NCI-H1436 (cell line): ENCODE results near the gene NRF1.
"Not testable (repeated sequence)": the region's sequence is repeated elsewhere in the genome, so short reads cannot be mapped to it uniquely, and the experiment has no call there.

Experiments used
- DNase-seq: peaks from one replicate; lab custom pipeline; 2025; lab: John Stamatoyannopoulos, UW

Gene NRF1

GRCh38 chr7:129649128-129649690 lies 37.7 kb downstream of the NRF1 start:
- DNase-seq: no peak

DNA sequence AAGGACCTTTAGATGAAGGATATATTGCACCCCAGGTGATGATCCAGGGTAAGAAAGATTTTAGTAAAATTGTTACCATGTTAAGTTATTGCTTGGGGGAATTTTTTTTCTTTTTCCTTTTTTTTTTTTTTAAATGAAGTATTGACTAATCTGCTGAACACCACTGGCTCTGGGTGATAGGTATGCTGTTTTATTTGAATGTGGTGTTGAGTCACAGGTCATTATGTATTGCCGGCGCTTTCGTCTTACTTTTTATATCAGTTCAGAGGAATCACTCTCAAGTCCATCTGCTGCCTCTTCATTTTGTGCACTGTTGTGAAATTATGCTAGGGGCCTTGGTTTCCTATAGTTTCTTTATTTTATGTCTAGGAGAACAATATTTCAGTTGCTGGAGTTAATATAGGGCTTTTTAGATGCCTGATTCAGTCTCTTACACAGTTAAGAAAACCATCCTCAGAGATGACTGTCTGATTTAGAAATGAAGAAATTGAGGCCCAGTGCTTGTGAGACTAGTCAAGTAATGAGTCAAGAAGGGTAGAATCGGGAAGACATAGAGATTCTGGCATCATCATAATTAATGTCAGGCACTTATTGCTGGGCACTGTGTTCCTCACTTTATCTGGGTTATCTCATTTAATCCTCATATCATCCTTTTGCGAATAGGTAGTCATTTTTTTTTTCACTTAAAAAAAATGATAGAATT lies 38.7 kb downstream of the NRF1 start:
- DNase-seq: no peak

DNA sequence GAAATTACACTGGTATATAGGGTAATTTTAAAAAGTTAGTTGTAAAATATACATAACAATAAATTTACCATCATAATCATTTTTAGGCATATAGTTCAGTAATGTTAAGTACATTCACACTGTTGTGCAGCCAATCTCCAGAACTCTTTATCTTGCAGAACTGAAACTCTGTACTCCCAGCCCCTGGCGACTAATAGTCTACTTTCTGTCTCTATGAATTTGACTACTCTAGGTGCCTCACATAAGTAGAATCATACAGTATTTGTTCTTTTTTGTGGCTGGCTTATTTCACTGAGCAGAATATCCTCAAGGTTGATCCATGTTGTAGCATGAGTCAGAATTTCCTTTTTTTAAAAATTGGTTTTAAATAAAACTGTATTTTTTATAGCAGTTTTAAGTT lies 41.4 kb downstream of the NRF1 start:
- no peak for DNase-seq

DNA sequence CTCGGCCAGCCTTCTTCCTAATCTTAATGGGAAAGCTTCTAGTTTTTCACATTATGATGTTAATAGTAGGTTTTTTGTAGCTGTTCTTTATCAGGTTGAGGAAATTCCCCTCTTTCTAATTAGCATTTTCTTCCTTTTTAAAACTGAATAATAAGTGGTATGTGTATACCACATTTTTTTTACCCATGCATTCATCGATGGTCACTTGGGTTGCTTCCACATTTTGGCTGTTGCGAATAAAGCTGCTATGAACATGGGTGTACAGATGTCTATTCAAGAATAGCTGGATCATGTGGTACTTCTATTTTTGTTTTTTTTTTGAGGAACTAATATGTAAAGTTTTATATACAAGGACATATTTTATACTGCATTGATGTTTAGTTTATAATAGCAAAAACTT lies 44.3 kb downstream of the NRF1 start:
- DNase-seq: no peak

DNA sequence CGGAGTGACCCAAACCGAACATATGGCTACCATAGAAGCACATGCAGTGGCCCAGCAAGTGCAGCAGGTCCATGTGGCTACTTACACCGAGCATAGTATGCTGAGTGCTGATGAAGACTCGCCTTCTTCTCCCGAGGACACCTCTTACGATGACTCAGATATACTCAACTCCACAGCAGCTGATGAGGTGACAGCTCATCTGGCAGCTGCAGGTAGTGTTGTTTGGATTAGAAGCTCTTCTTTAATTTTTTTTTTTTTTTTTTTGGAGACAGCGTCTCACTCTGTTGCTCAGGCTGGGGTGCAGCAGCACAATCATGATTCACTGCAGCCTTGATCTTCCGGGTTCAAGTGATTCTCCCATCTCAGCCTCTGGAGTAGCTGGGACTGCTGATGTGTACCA lies 45.8 kb downstream of the NRF1 start:
- no peak for DNase-seq

GRCh38 chr7:129659907-129660306 lies 48.4 kb downstream of the NRF1 start:
- DNase-seq: not testable (repeated sequence)

GRCh38 chr7:129661645-129662182 lies 50.2 kb downstream of the NRF1 start:
- no peak for DNase-seq

DNA sequence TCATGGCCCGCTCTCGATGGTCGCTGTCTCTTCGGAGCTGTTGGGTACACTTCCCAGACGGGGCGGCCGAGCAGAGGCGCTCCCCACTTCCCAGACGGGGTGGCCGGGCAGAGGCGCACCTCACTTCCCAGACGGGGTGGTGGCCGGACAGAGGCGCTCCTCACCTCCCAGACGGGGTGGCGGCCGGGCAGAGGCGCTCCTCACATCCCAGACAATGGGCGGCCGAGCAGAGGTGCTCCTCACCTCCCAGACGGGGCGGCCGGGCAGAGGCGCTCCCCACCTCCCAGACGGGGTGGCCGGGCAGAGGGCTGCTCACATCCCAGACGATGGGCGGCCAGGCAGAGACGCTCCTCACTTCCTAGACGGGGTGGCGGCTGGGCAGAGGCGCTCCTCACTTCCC lies 51.7 kb downstream of the NRF1 start:
- DNase-seq: not testable (repeated sequence)

GRCh38 chr7:129664029-129665012 lies 52.8 kb downstream of the NRF1 start:
- DNase-seq: peak; percentile 44

- no peak for DNase-seq
Observed at GRCh38 chr7:129665013-129665401, 53.5 kb downstream of the NRF1 start.

GRCh38 chr7:129667116-129667515 lies 55.6 kb downstream of the NRF1 start:
- no peak for DNase-seq

DNA sequence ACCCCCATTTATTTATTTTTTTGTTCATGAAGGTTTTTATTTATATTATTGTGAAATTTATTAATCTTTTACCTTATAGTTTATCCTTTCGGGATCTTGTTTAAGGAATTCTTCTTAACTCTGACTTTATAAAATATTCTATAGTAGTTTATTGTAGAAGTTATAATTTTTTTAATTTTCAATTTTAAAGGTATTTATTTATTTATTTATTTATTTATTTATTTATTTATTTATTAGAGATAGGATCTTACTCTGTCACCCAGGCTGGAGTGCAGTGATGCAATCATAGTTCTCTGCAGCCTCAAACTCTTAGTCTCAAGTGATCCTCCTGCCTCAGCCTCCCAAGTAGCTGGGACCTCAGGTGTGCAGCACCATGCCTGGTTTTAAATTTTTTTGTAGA lies 56.0 kb downstream of the NRF1 start:
- DNase-seq: no peak

DNA sequence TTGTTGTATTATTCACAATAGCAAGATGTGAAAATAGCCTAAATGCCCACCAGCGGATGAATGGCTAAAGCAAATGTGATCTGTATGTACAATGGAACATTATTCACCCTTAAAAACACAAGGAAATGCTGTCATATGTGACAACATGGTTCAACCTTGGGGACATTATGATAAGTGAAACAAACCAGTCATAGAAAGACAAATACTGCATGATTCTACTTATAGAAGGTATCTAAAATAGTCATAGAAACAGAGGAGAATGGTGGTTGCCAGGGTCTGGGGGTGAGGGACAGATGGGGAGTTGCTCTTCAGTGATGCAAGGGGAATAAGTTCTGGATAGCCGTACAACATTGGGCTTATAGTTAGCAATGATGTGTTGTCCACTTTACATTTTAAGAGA lies 58.4 kb downstream of the NRF1 start:
- DNase-seq: no peak

DNA sequence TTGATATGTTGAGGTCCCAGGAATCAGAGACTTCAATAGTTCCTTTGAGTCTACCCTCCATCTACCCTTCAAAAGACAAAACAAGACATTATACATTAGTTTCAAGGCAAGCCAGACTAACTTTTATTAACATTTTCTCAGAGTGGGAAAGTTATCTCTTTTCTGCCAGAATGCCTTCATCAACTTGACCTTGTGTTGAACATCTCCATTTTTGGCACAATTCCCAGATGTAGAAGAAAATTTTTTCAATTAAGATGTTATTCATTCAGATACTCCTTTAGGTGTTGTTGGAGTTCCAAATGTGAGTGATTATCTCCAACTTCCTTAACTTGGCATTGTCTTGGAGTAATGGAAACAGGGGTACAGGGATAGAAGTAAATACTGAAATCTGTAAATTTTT lies 59.1 kb downstream of the NRF1 start:
- no peak for DNase-seq

GRCh38 chr7:129671266-129671665 lies 59.7 kb downstream of the NRF1 start:
- DNase-seq: peak; percentile 76

- DNase-seq: not testable (repeated sequence)
Observed at GRCh38 chr7:129674475-129674874, 63.0 kb downstream of the NRF1 start.

DNA sequence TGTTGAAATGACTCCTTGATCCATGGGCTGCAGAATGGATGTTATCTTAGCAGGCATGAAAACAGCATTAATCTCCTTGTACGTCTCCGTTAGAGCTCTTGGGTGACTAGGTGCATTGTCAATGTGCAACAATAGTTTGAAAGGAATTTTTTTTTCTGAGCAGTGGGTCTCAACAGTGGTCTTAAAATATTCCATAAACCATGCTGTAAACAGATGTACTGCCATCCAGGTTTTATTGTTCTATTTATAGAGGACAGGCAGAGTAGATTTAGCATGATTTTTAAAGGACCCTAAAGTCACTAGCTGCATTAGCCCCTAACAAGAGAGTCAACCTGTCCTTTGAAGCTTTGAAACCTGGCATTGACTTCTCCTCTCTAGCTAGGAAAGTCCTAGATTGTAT lies 64.0 kb downstream of the NRF1 start:
- no peak for DNase-seq

DNA sequence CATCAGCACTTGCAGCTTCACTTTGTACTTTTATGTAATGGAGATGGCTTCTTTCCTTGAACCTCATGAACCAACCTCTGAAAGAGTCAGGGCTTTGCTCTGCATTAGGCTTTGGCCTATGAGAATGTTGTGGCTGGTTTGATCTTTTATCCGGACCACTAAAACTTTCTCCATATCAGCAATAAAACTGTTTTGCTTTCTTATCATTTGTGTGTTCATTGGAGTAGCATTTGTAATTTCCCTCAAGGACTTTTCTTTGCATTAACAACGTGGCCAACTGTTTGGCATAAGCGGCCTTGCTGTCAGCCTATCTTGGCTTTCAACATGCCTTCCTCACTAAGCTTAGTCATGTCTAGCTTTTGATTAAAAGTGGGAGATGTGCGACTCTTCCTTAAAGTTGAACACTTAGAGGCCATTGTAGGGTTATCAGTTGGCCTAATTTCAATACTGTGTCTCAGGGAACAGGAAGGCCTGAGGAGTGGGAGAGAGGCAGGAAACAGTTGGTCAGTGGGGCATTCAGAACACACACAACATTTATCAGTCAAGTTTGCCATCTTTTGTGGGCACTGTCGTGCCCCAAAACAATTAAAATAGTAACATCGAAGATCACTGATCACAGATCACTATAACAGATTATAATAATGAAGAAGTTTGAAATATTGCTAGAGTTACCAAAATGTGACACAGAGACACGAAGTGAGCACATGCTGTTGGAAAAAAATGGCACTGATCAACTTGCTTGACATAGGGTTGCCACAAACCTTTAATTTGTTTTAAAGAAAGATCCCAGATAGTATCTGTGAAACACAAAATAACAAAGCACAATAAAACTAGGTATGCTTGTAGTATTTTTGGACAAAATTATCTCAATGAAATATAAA lies 64.7 kb downstream of the NRF1 start:
- no peak for DNase-seq

GRCh38 chr7:129677796-129678195 lies 66.3 kb downstream of the NRF1 start:
- DNase-seq: no peak

DNA sequence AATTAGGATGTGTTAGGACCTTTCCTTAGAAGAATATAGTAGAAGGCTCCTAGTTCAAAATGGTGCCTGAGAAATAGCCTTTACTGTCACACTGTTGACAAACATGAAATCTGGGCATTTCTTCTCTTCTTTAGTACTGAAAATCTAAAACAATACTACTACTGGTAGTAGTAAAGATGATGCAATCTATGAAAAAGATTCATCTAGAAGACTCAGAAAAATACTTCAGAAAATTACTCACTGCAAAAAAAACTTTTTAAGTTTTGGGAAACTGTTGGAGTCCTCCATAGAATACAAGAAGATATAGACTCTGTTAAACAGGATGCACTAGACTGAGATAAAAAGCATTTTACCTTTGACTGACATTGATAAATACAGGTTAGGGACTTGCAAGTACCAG lies 67.1 kb downstream of the NRF1 start:
- no peak for DNase-seq

DNA sequence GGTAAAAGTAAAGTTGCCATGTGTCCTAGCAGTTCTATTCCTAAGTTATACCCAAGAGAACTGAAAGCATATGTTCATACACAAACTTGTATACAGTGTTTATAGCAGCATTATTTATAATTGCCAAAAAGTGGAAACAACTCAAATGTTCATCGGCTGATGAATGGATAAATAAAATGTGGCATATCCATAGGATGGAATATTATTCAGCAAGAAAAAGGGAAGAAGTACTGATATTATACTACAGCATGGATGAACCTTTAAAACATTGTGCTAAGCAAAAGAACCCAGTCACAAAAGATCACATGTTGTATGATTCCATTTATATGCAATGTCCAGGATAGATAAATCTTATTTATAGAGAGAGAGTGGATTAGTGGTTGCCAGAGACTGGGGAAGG lies 68.9 kb downstream of the NRF1 start:
- DNase-seq: no peak

DNA sequence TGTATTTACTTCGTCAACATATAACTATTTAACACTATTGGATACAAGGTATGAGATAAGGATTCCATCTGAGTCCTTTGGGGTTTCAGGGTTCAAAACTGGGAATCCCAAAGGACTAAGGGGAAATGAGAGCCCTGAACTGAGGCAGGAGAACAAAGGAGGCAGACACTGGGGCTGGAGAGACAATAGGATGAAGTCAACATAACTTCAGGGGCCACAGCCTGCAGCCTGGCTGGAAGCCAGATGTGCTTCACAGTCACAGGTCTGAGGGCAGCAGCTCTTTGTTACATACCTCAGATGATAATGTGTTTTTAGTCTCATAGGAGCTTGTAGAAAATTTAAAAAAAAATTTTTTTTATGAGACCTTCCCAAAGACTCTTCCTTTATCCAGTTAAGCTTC lies 73.3 kb downstream of the NRF1 start:
- no peak for DNase-seq
